Natural killer cell (primary cell): Measurements from ENCODE around the gene LAMB1. TPM values are rescaled to one million over a fixed set of nuclear protein-coding genes. Genes with fewer than 3 reads are reported as not detected.

Experiments used
- ATAC-seq, 3 donors: fragments of 150-1000 bp in 2 of 3; fragments of 200-7000 bp in 1 of 3; cut with Tn5 transposase; 1 replicate in 1 of 3; 2 replicates in 2 of 3; pipeline ENCODE4 v1.10.0; 2021; ENCODE audit warnings: mild to moderate bottlenecking in 2 of 3, moderate library complexity in 2 of 3
- DNase-seq, 2 donors: peaks; one replicate each; pipeline versions ENCODE4 v3.0.0 to v3.0.0-alpha.2; 2013 to 2021; ENCODE audit warnings: mixed read lengths in 1 of 2
- H3K27ac ChIP-seq: one replicate; pipeline ENCODE4 v1.5.1; 2013; ENCODE audit warnings: mild to moderate bottlenecking, low read length
- H3K27me3 ChIP-seq: one replicate; pipeline ENCODE4 v1.6.1; 2013; ENCODE audit warnings: low read length; ENCODE audit not compliant: control insufficient read depth, insufficient read depth
- H3K36me3 ChIP-seq: one replicate; pipeline ENCODE4 v1.6.1; 2013; ENCODE audit warnings: low read length; ENCODE audit not compliant: control insufficient read depth, insufficient read depth
- H3K4me1 ChIP-seq: one replicate; pipeline ENCODE4 v1.6.1; 2013; ENCODE audit warnings: low read length; ENCODE audit not compliant: control insufficient read depth, insufficient read depth
- H3K4me3 ChIP-seq: one replicate; pipeline ENCODE4 v1.5.1; 2013; ENCODE audit warnings: low read length
- H3K9me3 ChIP-seq: one replicate; pipeline ENCODE4 v1.6.1; 2013; ENCODE audit warnings: low read length; ENCODE audit not compliant: control insufficient read depth, insufficient read depth
- H3K27ac Mint-ChIP-seq, 2 donors: one replicate each; pipeline ENCODE4 v1.8.0; 2022; ENCODE audit warnings: mild to moderate bottlenecking in 2 of 2, mixed read lengths in 2 of 2, moderate library complexity in 1 of 2
- H3K27me3 Mint-ChIP-seq, 2 donors: one replicate each; pipeline ENCODE4 v1.8.0; 2022; ENCODE audit warnings: low read depth in 2 of 2, mixed read lengths in 2 of 2
- H3K36me3 Mint-ChIP-seq: one replicate; pipeline ENCODE4 v1.8.0; 2022; ENCODE audit warnings: mixed read lengths
- H3K4me1 Mint-ChIP-seq, 2 donors: one replicate each; pipeline ENCODE4 v1.8.0; 2022; ENCODE audit warnings: mixed read lengths in 2 of 2
- H3K4me3 Mint-ChIP-seq: one replicate; pipeline ENCODE4 v1.8.0; 2022; ENCODE audit warnings: mild to moderate bottlenecking, moderate library complexity, mixed read lengths
- H3K9me3 Mint-ChIP-seq, 2 donors: one replicate each; pipeline ENCODE4 v1.8.0; 2022; ENCODE audit warnings: mixed read lengths in 2 of 2
- WGBS: methylation state at CpG from one replicate; pipeline ENCODE4 v1.1.7; 2013; ENCODE audit warnings: missing lambda C conversion rate; ENCODE audit not compliant: insufficient coverage; 5-methylcytosine and 5-hydroxymethylcytosine counted together
- intact Hi-C: fragments of 100-400 bp; cut with micrococcal nuclease; formaldehyde crosslinking; loops from one replicate; pipeline ENCODE4 v1.14.2; 2022
- total RNA-seq, 4 donors: library from RNA; stranded (reverse); fragments of 120-200 nt in 1 of 4; gene quantifications; one replicate each; pipeline versions ENCODE4 v1.2.3 to v1.2.4, GENCODE V29; 2013 to 2022
- TF ChIP-seq, protein P1 (sequence below): fragments of 200-600 bp; IDR thresholded peaks from one replicate; pipeline ENCODE4 v1.8.0; 2022; ENCODE audit warnings: antibody characterized with exemption

LAMB1 gene
- total RNA-seq, 3 donors from 2014 or later (not counting 1 experiment from before 2014, with no cell fraction given) = not detected

- no peak overlapping the region for H3K4me3 Mint-ChIP-seq
- no peaks in the 10 kb centered on the region for H3K36me3 ChIP-seq
- H3K27me3 Mint-ChIP-seq = peaks cover 8 to 19% of the 10 kb centered on the region in 2 donors
- ATAC-seq (no peak), DNase-seq (no peak)
- H3K27ac ChIP-seq = no peak overlapping the region
- H3K36me3 Mint-ChIP-seq = no peaks in the 10 kb centered on the region
- no peak overlapping the region for H3K4me3 ChIP-seq
- no peaks in the 10 kb centered on the region for H3K4me1 Mint-ChIP-seq
- WGBS = 90% methylated on average over 3 of the region's 3 CpGs
- H3K4me1 ChIP-seq = peaks cover 4% of the 10 kb centered on the region
- H3K27ac Mint-ChIP-seq = no peak overlapping the region
- no peaks in the 10 kb centered on the region for H3K9me3 Mint-ChIP-seq
- H3K27me3 ChIP-seq = no peaks in the 10 kb centered on the region
- intact Hi-C loops = no loop called here
- H3K9me3 ChIP-seq = peaks cover 4% of the 10 kb centered on the region
- TF ChIP-seq, protein P1, sequence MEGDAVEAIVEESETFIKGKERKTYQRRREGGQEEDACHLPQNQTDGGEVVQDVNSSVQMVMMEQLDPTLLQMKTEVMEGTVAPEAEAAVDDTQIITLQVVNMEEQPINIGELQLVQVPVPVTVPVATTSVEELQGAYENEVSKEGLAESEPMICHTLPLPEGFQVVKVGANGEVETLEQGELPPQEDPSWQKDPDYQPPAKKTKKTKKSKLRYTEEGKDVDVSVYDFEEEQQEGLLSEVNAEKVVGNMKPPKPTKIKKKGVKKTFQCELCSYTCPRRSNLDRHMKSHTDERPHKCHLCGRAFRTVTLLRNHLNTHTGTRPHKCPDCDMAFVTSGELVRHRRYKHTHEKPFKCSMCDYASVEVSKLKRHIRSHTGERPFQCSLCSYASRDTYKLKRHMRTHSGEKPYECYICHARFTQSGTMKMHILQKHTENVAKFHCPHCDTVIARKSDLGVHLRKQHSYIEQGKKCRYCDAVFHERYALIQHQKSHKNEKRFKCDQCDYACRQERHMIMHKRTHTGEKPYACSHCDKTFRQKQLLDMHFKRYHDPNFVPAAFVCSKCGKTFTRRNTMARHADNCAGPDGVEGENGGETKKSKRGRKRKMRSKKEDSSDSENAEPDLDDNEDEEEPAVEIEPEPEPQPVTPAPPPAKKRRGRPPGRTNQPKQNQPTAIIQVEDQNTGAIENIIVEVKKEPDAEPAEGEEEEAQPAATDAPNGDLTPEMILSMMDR = no peak
Observed at GRCh38 chr7:108048422-108048821, 45.5 kb upstream of the LAMB1 start.

DNA sequence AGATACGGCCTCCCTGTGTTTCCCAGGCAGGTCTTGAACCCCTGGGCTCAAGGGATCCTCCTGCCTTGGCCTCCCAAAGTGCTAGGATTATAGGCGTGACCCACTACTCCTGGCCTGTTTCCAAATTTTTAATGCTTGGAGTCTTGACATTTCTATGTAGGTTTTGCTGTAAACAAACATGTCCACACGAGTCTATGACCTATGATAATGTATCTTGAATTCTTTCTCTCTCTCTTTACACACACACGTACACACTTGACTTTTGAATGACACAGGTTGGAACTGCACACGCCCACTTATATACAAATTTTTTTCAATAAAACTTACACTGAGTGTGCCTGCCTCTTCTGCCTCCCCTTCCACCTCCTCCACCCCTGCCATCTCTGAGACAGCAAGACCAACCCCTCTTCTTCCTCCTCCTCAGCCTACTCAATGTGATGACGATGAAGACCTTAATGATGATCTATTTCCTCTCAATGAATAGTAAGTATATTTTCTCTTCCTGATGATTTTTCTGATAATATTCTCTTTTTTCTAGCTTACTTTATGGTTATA lies 44.1 kb upstream of the LAMB1 start:
- Histone ChIP-seq H3K27me3 (no peaks in the 10 kb centered on the region), H3K27ac (no peak overlapping the region), H3K4me3 (no peak overlapping the region), H3K36me3 (no peaks in the 10 kb centered on the region), H3K4me1 (peaks cover 4% of the 10 kb centered on the region), H3K9me3 (peaks cover 4% of the 10 kb centered on the region)
- no peaks in the 10 kb centered on the region for H3K4me1 Mint-ChIP-seq
- H3K4me3 Mint-ChIP-seq = no peak overlapping the region
- no peaks in the 10 kb centered on the region for H3K36me3 Mint-ChIP-seq
- peaks cover 8 to 21% of the 10 kb centered on the region in 2 donors for H3K27me3 Mint-ChIP-seq
- TF ChIP-seq, protein P1 = no peak
- DNase-seq = no peak
- ATAC-seq = no peak
- intact Hi-C loops = no loop called here
- WGBS = 79% methylated on average over 5 of the region's 6 CpGs
- H3K27ac Mint-ChIP-seq = no peak overlapping the region
- no peaks in the 10 kb centered on the region for H3K9me3 Mint-ChIP-seq

GRCh38 chr7:108045669-108046068 lies 42.7 kb upstream of the LAMB1 start:
- H3K4me3 Mint-ChIP-seq = no peak overlapping the region
- peaks cover 10 to 19% of the 10 kb centered on the region in 2 donors for H3K27me3 Mint-ChIP-seq
- no peaks in the 10 kb centered on the region for H3K36me3 ChIP-seq
- intact Hi-C loops = no loop called here
- H3K4me3 ChIP-seq = no peak overlapping the region
- H3K27ac ChIP-seq = no peak overlapping the region
- no peaks in the 10 kb centered on the region for H3K36me3 Mint-ChIP-seq
- no peak overlapping the region for H3K27ac Mint-ChIP-seq
- no peak for DNase-seq
- no peaks in the 10 kb centered on the region for H3K4me1 Mint-ChIP-seq
- 72% methylated on average over 1 of the region's 1 CpG for WGBS
- no peaks in the 10 kb centered on the region for H3K27me3 ChIP-seq
- H3K9me3 ChIP-seq = peaks cover 4% of the 10 kb centered on the region
- peaks cover 4% of the 10 kb centered on the region for H3K4me1 ChIP-seq
- ATAC-seq = no peak
- TF ChIP-seq, protein P1 = no peak
- no peaks in the 10 kb centered on the region for H3K9me3 Mint-ChIP-seq

- Mint-ChIP-seq H3K27ac (no peak overlapping the region), H3K36me3 (no peaks in the 10 kb centered on the region), H3K4me3 (no peak overlapping the region), H3K4me1 (no peaks in the 10 kb centered on the region), H3K27me3 (peaks cover 14 to 19% of the 10 kb centered on the region in 2 donors), H3K9me3 (no peaks in the 10 kb centered on the region)
- no CpG with 5 or more reads among the region's 1 CpG for WGBS
- ATAC-seq = no peak
- Histone ChIP-seq H3K36me3 (no peaks in the 10 kb centered on the region), H3K4me1 (peaks cover 4% of the 10 kb centered on the region), H3K27me3 (no peaks in the 10 kb centered on the region), H3K9me3 (peaks cover 4% of the 10 kb centered on the region), H3K4me3 (no peak overlapping the region), H3K27ac (no peak overlapping the region)
- TF ChIP-seq, protein P1 = no peak
- intact Hi-C loops = no loop called here
- no peak for DNase-seq
Observed at GRCh38 chr7:108045154-108045553, 42.2 kb upstream of the LAMB1 start.
